ENCODE data around the gene ARL6IP5.

ARL6IP5 gene

GRCh38 chr3:69116162-69116561 lies 31.4 kb downstream of the ARL6IP5 start:
- no peak overlapping the region for H2BK5ac ChIP-seq (ENCODE audit: low read length)
- no peaks in the 10 kb centered on the region for H3K27me3 ChIP-seq (ENCODE audit: insufficient read depth, low read length, poor library complexity)
- no peaks in the 10 kb centered on the region for H3K4me1 ChIP-seq (ENCODE audit: control insufficient read depth, low read depth, low read length)
- H3K4me2 ChIP-seq (ENCODE audit: low read length), result no peak overlapping the region
- no peaks in the 10 kb centered on the region for H3K36me3 ChIP-seq (ENCODE audit: control insufficient read depth, insufficient read depth, low read length)
- no peak overlapping the region for H3K23ac ChIP-seq (ENCODE audit: low read length)
- no peaks in the 10 kb centered on the region for H3K79me1 ChIP-seq (ENCODE audit: low read length)
- H3K4me3 ChIP-seq (ENCODE audit: low read length), result no peak overlapping the region
- no peak overlapping the region for H2AK5ac ChIP-seq (ENCODE audit: low read length)
- H3K27ac ChIP-seq (ENCODE audit: low read depth, low read length), result no peak overlapping the region
- no peak overlapping the region for H2BK15ac ChIP-seq (replicated peaks; ENCODE audit: low read depth)
- no peak overlapping the region for H3K56ac ChIP-seq (ENCODE audit: low read length)
- no peak overlapping the region for H2BK120ac ChIP-seq (ENCODE audit: low read depth, low read length)
- no peak overlapping the region for H3K9ac ChIP-seq (ENCODE audit: low read length)
- H4K8ac ChIP-seq (ENCODE audit: low read depth, low read length), result no peak overlapping the region
- H4K5ac ChIP-seq (ENCODE audit: low read length), result no peak overlapping the region
- no peak overlapping the region for H3K18ac ChIP-seq (ENCODE audit: low read length)
- DNase-seq, result no peak
- no CpG with 5 or more reads among the region's 4 CpGs for WGBS (ENCODE audit: extremely low coverage, insufficient coverage, low lambda C conversion rate)
- H3K79me2 ChIP-seq (ENCODE audit: control insufficient read depth, insufficient read depth, low read length), result no peaks in the 10 kb centered on the region
- no peak overlapping the region for H3K4ac ChIP-seq (ENCODE audit: low read depth, low read length)

- H4K5ac ChIP-seq (ENCODE audit: low read length), result no peak overlapping the region
- no peak overlapping the region for H4K8ac ChIP-seq (ENCODE audit: low read depth, low read length)
- H3K23ac ChIP-seq (ENCODE audit: low read length), result no peak overlapping the region
- WGBS (ENCODE audit: extremely low coverage, insufficient coverage, low lambda C conversion rate), result no CpG with 5 or more reads among the region's 3 CpGs
- no peak overlapping the region for H2AK5ac ChIP-seq (ENCODE audit: low read length)
- no peak overlapping the region for H3K9ac ChIP-seq (ENCODE audit: low read length)
- no peak overlapping the region for H2BK120ac ChIP-seq (ENCODE audit: low read depth, low read length)
- H3K36me3 ChIP-seq (ENCODE audit: control insufficient read depth, insufficient read depth, low read length), result no peaks in the 10 kb centered on the region
- no peak overlapping the region for H2BK15ac ChIP-seq (replicated peaks; ENCODE audit: low read depth)
- H3K27me3 ChIP-seq (ENCODE audit: insufficient read depth, low read length, poor library complexity), result no peaks in the 10 kb centered on the region
- no peak overlapping the region for H3K56ac ChIP-seq (ENCODE audit: low read length)
- H3K4me3 ChIP-seq (ENCODE audit: low read length), result no peak overlapping the region
- H3K27ac ChIP-seq (ENCODE audit: low read depth, low read length), result no peak overlapping the region
- H3K4me1 ChIP-seq (ENCODE audit: control insufficient read depth, low read depth, low read length), result no peaks in the 10 kb centered on the region
- no peaks in the 10 kb centered on the region for H3K79me2 ChIP-seq (ENCODE audit: control insufficient read depth, insufficient read depth, low read length)
- H3K79me1 ChIP-seq (ENCODE audit: low read length), result no peaks in the 10 kb centered on the region
- no peak for DNase-seq
- H3K4ac ChIP-seq (ENCODE audit: low read depth, low read length), result no peak overlapping the region
- no peak overlapping the region for H3K18ac ChIP-seq (ENCODE audit: low read length)
- no peak overlapping the region for H3K4me2 ChIP-seq (ENCODE audit: low read length)
- no peak overlapping the region for H2BK5ac ChIP-seq (ENCODE audit: low read length)
These were observed 32.2 kb downstream of the ARL6IP5 start for GRCh38 chr3:69116897-69117296.

GRCh38 chr3:69118555-69118954 lies 33.8 kb downstream of the ARL6IP5 start:
- no peak overlapping the region for H3K56ac ChIP-seq (ENCODE audit: low read length)
- no peaks in the 10 kb centered on the region for H3K79me1 ChIP-seq (ENCODE audit: low read length)
- no peaks in the 10 kb centered on the region for H3K4me1 ChIP-seq (ENCODE audit: control insufficient read depth, low read depth, low read length)
- H3K27me3 ChIP-seq (ENCODE audit: insufficient read depth, low read length, poor library complexity), result no peaks in the 10 kb centered on the region
- no peak overlapping the region for H3K18ac ChIP-seq (ENCODE audit: low read length)
- H2BK15ac ChIP-seq (replicated peaks; ENCODE audit: low read depth), result no peak overlapping the region
- WGBS (ENCODE audit: extremely low coverage, insufficient coverage, low lambda C conversion rate), result no CpG with 5 or more reads among the region's 12 CpGs
- no peaks in the 10 kb centered on the region for H3K36me3 ChIP-seq (ENCODE audit: control insufficient read depth, insufficient read depth, low read length)
- no peak overlapping the region for H4K5ac ChIP-seq (ENCODE audit: low read length)
- no peak overlapping the region for H3K23ac ChIP-seq (ENCODE audit: low read length)
- H3K4me2 ChIP-seq (ENCODE audit: low read length), result no peak overlapping the region
- H2AK5ac ChIP-seq (ENCODE audit: low read length), result no peak overlapping the region
- no peak overlapping the region for H3K4me3 ChIP-seq (ENCODE audit: low read length)
- H2BK120ac ChIP-seq (ENCODE audit: low read depth, low read length), result no peak overlapping the region
- H3K79me2 ChIP-seq (ENCODE audit: control insufficient read depth, insufficient read depth, low read length), result no peaks in the 10 kb centered on the region
- H4K8ac ChIP-seq (ENCODE audit: low read depth, low read length), result no peak overlapping the region
- no peak overlapping the region for H3K4ac ChIP-seq (ENCODE audit: low read depth, low read length)
- no peak overlapping the region for H2BK5ac ChIP-seq (ENCODE audit: low read length)
- no peak for DNase-seq
- H3K9ac ChIP-seq (ENCODE audit: low read length), result no peak overlapping the region
- no peak overlapping the region for H3K27ac ChIP-seq (ENCODE audit: low read depth, low read length)

GRCh38 chr3:69119138-69119537 lies 34.4 kb downstream of the ARL6IP5 start:
- Histone ChIP-seq H2BK5ac (ENCODE audit: low read length) (no peak overlapping the region), H2BK15ac (replicated peaks; ENCODE audit: low read depth) (no peak overlapping the region), H2BK120ac (ENCODE audit: low read depth, low read length) (no peak overlapping the region), H3K4me2 (ENCODE audit: low read length) (no peak overlapping the region), H4K8ac (ENCODE audit: low read depth, low read length) (no peak overlapping the region), H3K36me3 (ENCODE audit: control insufficient read depth, insufficient read depth, low read length) (no peaks in the 10 kb centered on the region), H3K56ac (ENCODE audit: low read length) (no peak overlapping the region), H3K4ac (ENCODE audit: low read depth, low read length) (no peak overlapping the region), H3K27me3 (ENCODE audit: insufficient read depth, low read length, poor library complexity) (no peaks in the 10 kb centered on the region), H3K79me2 (ENCODE audit: control insufficient read depth, insufficient read depth, low read length) (no peaks in the 10 kb centered on the region), H3K27ac (ENCODE audit: low read depth, low read length) (no peak overlapping the region), H3K79me1 (ENCODE audit: low read length) (no peaks in the 10 kb centered on the region), H4K5ac (ENCODE audit: low read length) (no peak overlapping the region), H3K4me1 (ENCODE audit: control insufficient read depth, low read depth, low read length) (no peaks in the 10 kb centered on the region), H3K23ac (ENCODE audit: low read length) (no peak overlapping the region), H2AK5ac (ENCODE audit: low read length) (no peak overlapping the region), H3K9ac (ENCODE audit: low read length) (no peak overlapping the region), H3K4me3 (ENCODE audit: low read length) (no peak overlapping the region), H3K18ac (ENCODE audit: low read length) (no peak overlapping the region)
- no CpG with 5 or more reads among the region's 6 CpGs for WGBS (ENCODE audit: extremely low coverage, insufficient coverage, low lambda C conversion rate)
- no peak for DNase-seq

GRCh38 chr3:69119681-69120080 lies 34.9 kb downstream of the ARL6IP5 start:
- no peaks in the 10 kb centered on the region for H3K36me3 ChIP-seq (ENCODE audit: control insufficient read depth, insufficient read depth, low read length)
- H4K5ac ChIP-seq (ENCODE audit: low read length), result no peak overlapping the region
- no peak overlapping the region for H3K4me2 ChIP-seq (ENCODE audit: low read length)
- no peak overlapping the region for H4K8ac ChIP-seq (ENCODE audit: low read depth, low read length)
- no peak for DNase-seq
- no peak overlapping the region for H2AK5ac ChIP-seq (ENCODE audit: low read length)
- H2BK5ac ChIP-seq (ENCODE audit: low read length), result no peak overlapping the region
- H3K4me3 ChIP-seq (ENCODE audit: low read length), result no peak overlapping the region
- no peak overlapping the region for H3K56ac ChIP-seq (ENCODE audit: low read length)
- no peaks in the 10 kb centered on the region for H3K27me3 ChIP-seq (ENCODE audit: insufficient read depth, low read length, poor library complexity)
- H3K9ac ChIP-seq (ENCODE audit: low read length), result no peak overlapping the region
- no peak overlapping the region for H3K23ac ChIP-seq (ENCODE audit: low read length)
- H3K4ac ChIP-seq (ENCODE audit: low read depth, low read length), result no peak overlapping the region
- no peak overlapping the region for H3K18ac ChIP-seq (ENCODE audit: low read length)
- no peak overlapping the region for H2BK15ac ChIP-seq (replicated peaks; ENCODE audit: low read depth)
- 100% methylated on average over 3 of the region's 5 CpGs for WGBS (ENCODE audit: extremely low coverage, insufficient coverage, low lambda C conversion rate)
- no peaks in the 10 kb centered on the region for H3K79me2 ChIP-seq (ENCODE audit: control insufficient read depth, insufficient read depth, low read length)
- H3K79me1 ChIP-seq (ENCODE audit: low read length), result no peaks in the 10 kb centered on the region
- H3K27ac ChIP-seq (ENCODE audit: low read depth, low read length), result no peak overlapping the region
- no peaks in the 10 kb centered on the region for H3K4me1 ChIP-seq (ENCODE audit: control insufficient read depth, low read depth, low read length)
- H2BK120ac ChIP-seq (ENCODE audit: low read depth, low read length), result no peak overlapping the region

- Histone ChIP-seq H2BK120ac (ENCODE audit: low read depth, low read length) (no peak overlapping the region), H3K79me2 (ENCODE audit: control insufficient read depth, insufficient read depth, low read length) (no peaks in the 10 kb centered on the region), H3K23ac (ENCODE audit: low read length) (no peak overlapping the region), H4K8ac (ENCODE audit: low read depth, low read length) (no peak overlapping the region), H3K9ac (ENCODE audit: low read length) (no peak overlapping the region), H3K56ac (ENCODE audit: low read length) (no peak overlapping the region), H3K4ac (ENCODE audit: low read depth, low read length) (no peak overlapping the region), H2BK15ac (replicated peaks; ENCODE audit: low read depth) (no peak overlapping the region), H3K79me1 (ENCODE audit: low read length) (no peaks in the 10 kb centered on the region), H3K27me3 (ENCODE audit: insufficient read depth, low read length, poor library complexity) (no peaks in the 10 kb centered on the region), H3K4me2 (ENCODE audit: low read length) (no peak overlapping the region), H3K36me3 (ENCODE audit: control insufficient read depth, insufficient read depth, low read length) (no peaks in the 10 kb centered on the region), H3K4me1 (ENCODE audit: control insufficient read depth, low read depth, low read length) (no peaks in the 10 kb centered on the region), H2BK5ac (ENCODE audit: low read length) (no peak overlapping the region), H3K27ac (ENCODE audit: low read depth, low read length) (no peak overlapping the region), H3K4me3 (ENCODE audit: low read length) (no peak overlapping the region), H2AK5ac (ENCODE audit: low read length) (no peak overlapping the region), H4K5ac (ENCODE audit: low read length) (no peak overlapping the region), H3K18ac (ENCODE audit: low read length) (no peak overlapping the region)
- WGBS (ENCODE audit: extremely low coverage, insufficient coverage, low lambda C conversion rate), result no CpG with 5 or more reads among the region's 1 CpG
- DNase-seq, result peak; percentile 88
These were observed 36.2 kb downstream of the ARL6IP5 start for GRCh38 chr3:69120879-69121464.

All from mesendoderm (in vitro differentiated cells).